Neutrophil (primary cell): ENCODE measurements around the gene PPP6R1.

Experiments
- H3K27ac ChIP-seq: fragments of 200-600 bp; sonication (generic); 2 replicates; pipeline ENCODE4 v1.5.1; 2016; ENCODE audit warnings: mild to moderate bottlenecking, moderate library complexity
- H3K27me3 ChIP-seq: fragments of 200-600 bp; sonication (generic); 2 replicates; pipeline ENCODE4 v1.6.0; 2016; ENCODE audit warnings: mild to moderate bottlenecking
- H3K36me3 ChIP-seq: fragments of 200-600 bp; sonication (generic); 2 replicates; pipeline ENCODE4 v1.5.1; 2017
- H3K4me1 ChIP-seq, 2 experiments: fragments of 200-600 bp in 1 of 2; sonication (generic) in 1 of 2; 1 replicate in 1 of 2; 2 replicates in 1 of 2; pipeline versions ENCODE4 v1.5.1 to v1.6.1; 2013 to 2016; ENCODE audit warnings: low read depth in 1 of 2, low read length in 1 of 2, mild to moderate bottlenecking in 1 of 2, moderate library complexity in 1 of 2; ENCODE audit not compliant: control insufficient read depth in 1 of 2, insufficient read depth in 1 of 2
- H3K4me3 ChIP-seq, 2 experiments: fragments of 200-600 bp in 1 of 2; sonication (generic) in 1 of 2; 1 replicate in 1 of 2; 2 replicates in 1 of 2; pipeline ENCODE4 v1.5.1; 2013 to 2016; ENCODE audit warnings: low read depth in 1 of 2, low read length in 1 of 2, mild to moderate bottlenecking in 1 of 2, moderate library complexity in 1 of 2
- H3K9me3 ChIP-seq: fragments of 200-600 bp; sonication (generic); 2 replicates; pipeline ENCODE4 v1.5.1; 2016
- TF ChIP-seq, protein P1 (sequence below): fragments of 200-600 bp; sonication (generic); IDR thresholded peaks from 2 replicates; pipeline ENCODE4 v1.5.1; 2016; ENCODE audit warnings: antibody characterized with exemption

The PPP6R1 gene

DNA sequence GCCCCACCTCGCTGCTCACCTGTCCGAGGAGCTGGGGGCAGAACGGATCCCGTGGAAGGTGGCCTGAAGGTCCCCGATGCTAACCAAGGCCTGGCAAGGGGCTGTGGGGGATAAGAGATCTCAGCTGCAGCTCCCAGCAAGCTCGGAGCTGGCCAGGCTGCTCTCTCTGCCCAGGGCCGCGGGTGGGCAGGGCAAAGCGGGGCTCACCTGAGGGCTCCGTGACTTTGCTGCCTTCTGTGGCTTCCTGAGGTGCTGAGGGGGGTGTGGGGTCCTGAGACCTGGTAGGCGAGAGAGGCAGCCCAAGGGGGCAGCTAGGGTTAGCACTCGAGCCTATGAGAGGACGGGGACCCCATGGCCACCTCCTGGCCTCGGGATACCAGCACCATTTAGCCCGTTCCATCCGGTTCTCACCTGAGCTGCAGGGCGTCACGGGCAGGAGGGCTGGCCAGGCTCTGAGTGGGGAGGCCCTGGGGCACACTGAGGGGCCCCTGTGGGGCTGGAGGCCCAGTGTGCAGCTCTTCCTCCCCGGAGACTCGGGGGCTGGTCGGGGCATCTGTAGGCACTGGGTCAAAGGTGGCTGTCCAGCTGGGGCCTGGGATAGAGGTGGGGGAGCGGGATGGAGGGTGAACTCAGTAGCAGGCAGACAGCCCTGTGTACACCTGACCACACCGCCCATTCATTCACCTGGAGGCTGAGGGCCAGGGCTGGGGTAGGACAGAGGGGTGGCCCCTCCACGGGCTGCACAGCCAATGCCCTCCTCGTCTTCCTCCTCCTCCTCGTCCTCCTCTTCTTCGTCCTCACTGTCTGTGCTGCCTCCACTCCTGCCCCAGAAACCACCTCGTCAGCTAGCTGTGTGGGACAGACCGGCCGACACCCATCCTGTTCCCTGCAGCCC is 27.2 kb downstream of the PPP6R1 start:
- Histone ChIP-seq H3K9me3 (no peaks in the 10 kb centered on the region), H3K27me3 (no peaks in the 10 kb centered on the region), H3K27ac (no peak overlapping the region), H3K4me1 (no peaks in the 10 kb centered on the region), H3K36me3 (peaks cover 97% of the 10 kb centered on the region), H3K4me3 (no peak overlapping the region)
- TF ChIP-seq, protein P1, sequence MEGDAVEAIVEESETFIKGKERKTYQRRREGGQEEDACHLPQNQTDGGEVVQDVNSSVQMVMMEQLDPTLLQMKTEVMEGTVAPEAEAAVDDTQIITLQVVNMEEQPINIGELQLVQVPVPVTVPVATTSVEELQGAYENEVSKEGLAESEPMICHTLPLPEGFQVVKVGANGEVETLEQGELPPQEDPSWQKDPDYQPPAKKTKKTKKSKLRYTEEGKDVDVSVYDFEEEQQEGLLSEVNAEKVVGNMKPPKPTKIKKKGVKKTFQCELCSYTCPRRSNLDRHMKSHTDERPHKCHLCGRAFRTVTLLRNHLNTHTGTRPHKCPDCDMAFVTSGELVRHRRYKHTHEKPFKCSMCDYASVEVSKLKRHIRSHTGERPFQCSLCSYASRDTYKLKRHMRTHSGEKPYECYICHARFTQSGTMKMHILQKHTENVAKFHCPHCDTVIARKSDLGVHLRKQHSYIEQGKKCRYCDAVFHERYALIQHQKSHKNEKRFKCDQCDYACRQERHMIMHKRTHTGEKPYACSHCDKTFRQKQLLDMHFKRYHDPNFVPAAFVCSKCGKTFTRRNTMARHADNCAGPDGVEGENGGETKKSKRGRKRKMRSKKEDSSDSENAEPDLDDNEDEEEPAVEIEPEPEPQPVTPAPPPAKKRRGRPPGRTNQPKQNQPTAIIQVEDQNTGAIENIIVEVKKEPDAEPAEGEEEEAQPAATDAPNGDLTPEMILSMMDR: no peak

- Histone ChIP-seq H3K4me1 (peaks cover 0 to under 1% of the 10 kb centered on the region in 2 experiments), H3K27me3 (no peaks in the 10 kb centered on the region), H3K36me3 (peaks cover 97% of the 10 kb centered on the region), H3K4me3 (no peak overlapping the region), H3K27ac (no peak overlapping the region), H3K9me3 (no peaks in the 10 kb centered on the region)
- TF ChIP-seq, protein P1: no peak
These were observed 28.0 kb downstream of the PPP6R1 start for GRCh38 chr19:55230780-55231179.

DNA sequence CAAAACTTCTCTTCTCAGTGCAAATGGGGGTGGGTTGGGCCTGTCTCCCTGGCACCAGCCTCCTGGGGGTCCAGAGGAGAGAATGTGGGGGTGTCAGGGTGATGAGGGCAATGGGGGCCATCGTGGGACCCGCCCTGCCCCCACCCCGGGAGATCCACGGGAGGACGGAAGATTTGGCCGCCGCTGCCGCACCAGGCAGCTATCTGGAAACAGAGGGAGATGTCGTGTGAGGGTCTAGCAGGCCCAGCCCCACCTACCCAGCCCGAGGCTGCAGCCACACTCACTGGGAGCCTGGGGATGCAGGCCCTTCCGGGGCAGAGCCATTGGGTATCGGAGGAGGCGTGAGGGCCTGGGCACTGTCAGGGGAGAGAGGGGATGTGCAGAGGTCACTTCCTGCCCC is 28.5 kb downstream of the PPP6R1 start:
- TF ChIP-seq, protein P1: no peak
- Histone ChIP-seq H3K4me3 (no peak overlapping the region), H3K9me3 (no peaks in the 10 kb centered on the region), H3K4me1 (peaks cover 0 to 5% of the 10 kb centered on the region in 2 experiments), H3K36me3 (peaks cover 100% of the 10 kb centered on the region), H3K27ac (no peak overlapping the region), H3K27me3 (no peaks in the 10 kb centered on the region)

GRCh38 chr19:55229789-55230182 is 29.0 kb downstream of the PPP6R1 start:
- no peaks in the 10 kb centered on the region for H3K9me3 ChIP-seq
- no peak overlapping the region for H3K27ac ChIP-seq
- TF ChIP-seq, protein P1: no peak
- peaks cover 0 to 5% of the 10 kb centered on the region in 2 experiments for H3K4me1 ChIP-seq
- no peaks in the 10 kb centered on the region for H3K27me3 ChIP-seq
- H3K36me3 ChIP-seq: peaks cover 96% of the 10 kb centered on the region
- H3K4me3 ChIP-seq: no peak overlapping the region

DNA sequence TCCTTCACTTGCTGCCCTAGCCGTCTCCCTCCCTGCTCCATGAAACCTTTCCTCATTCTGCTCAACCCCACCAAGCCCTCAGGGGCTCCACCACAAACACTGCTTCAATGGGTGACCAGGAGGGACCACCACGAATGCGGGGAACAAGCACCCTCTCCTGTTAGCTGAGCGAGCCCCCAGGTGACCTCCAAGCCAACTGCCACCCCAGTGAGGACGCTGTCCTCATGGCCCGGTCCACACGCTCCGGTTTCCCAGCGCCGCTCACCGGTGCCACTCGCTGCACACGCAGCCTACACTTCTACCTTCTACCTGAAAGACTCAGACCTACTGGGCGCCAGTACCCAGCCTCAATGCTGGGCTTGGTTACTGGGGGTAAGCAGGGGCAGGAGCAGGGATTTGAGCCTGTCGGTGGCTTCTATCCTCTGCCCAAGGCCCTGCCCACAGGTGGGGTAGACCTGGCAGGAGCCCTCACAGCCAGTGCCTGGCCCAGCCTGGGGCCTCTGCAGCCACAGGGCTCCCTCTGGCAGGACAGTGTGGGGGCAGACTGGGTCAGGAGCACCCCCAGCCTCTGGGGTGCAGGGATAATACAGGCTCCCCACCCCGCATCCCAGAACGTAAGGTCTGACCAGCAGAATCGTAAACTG is 29.6 kb downstream of the PPP6R1 start:
- no peak overlapping the region for H3K4me3 ChIP-seq
- no peak overlapping the region for H3K27ac ChIP-seq
- TF ChIP-seq, protein P1: no peak
- H3K36me3 ChIP-seq: peaks cover 95% of the 10 kb centered on the region
- no peaks in the 10 kb centered on the region for H3K9me3 ChIP-seq
- no peaks in the 10 kb centered on the region for H3K27me3 ChIP-seq
- peaks cover 0 to 5% of the 10 kb centered on the region in 2 experiments for H3K4me1 ChIP-seq
